Sigmoid colon (tissue), 7 donors: ENCODE results near the gene RSPRY1. TPM values are rescaled to one million over a fixed set of nuclear protein-coding genes. Genes with fewer than 3 reads are reported as not detected.

Experiments
- DNase-seq: peaks from one replicate; pipeline ENCODE4 v3.0.0-alpha.2; 2019
- H3K27ac ChIP-seq, 4 donors: fragments of 200-600 bp; sonication (generic); one replicate each; pipeline ENCODE4 v1.5.1; 2016 to 2019; ENCODE audit warnings: mild to moderate bottlenecking in 1 of 4
- H3K27me3 ChIP-seq, 3 donors: fragments of 200-600 bp; sonication (generic); one replicate each; pipeline ENCODE4 v1.5.1; 2019; ENCODE audit warnings: mild to moderate bottlenecking in 1 of 3
- H3K36me3 ChIP-seq, 4 donors: fragments of 200-600 bp; sonication (generic); one replicate each; pipeline ENCODE4 v1.5.1; 2016 to 2019
- H3K4me1 ChIP-seq, 4 donors: fragments of 200-600 bp; sonication (generic); one replicate each; pipeline ENCODE4 v1.5.1; 2017 to 2019
- H3K4me3 ChIP-seq, 4 donors: fragments of 200-600 bp; sonication (generic); one replicate each; pipeline ENCODE4 v1.5.1; 2017 to 2019; ENCODE audit warnings: mild to moderate bottlenecking in 2 of 4, moderate library complexity in 1 of 4
- H3K9me3 ChIP-seq, 4 donors: fragments of 200-600 bp in 3 of 4; sonication (generic) in 3 of 4; one replicate each; pipeline versions ENCODE4 v1.5.1 to v1.6.1; 2013 to 2019
- EP300 ChIP-seq, 4 donors: sonication (generic); formaldehyde crosslinking; IDR thresholded peaks; one replicate each; pipeline ENCODE4 v1.6.1; 2017; ENCODE audit warnings: antibody characterized with exemption in 4 of 4
- POLR2A ChIP-seq, 2 donors: fragments of 450-650 bp; IDR thresholded peaks; one replicate each; pipeline ENCODE4 v1.6.1; 2016; ENCODE audit warnings: antibody characterized with exemption in 2 of 2, mild to moderate bottlenecking in 2 of 2, moderate library complexity in 2 of 2
- POLR2AphosphoS5 ChIP-seq, 4 donors: sonication (generic); formaldehyde crosslinking; IDR thresholded peaks; one replicate each; pipeline ENCODE4 v1.6.1; 2017; ENCODE audit warnings: antibody characterized with exemption in 4 of 4
- WGBS, 2 donors: extraction: QIAGEN DNeasy Blood & Tissue Kit; methylation state at CpG; one replicate each; pipeline ENCODE4 v1.1.7; 2013; 5-methylcytosine and 5-hydroxymethylcytosine counted together
- intact Hi-C: fragments of 100-400 bp; cut with DNase I; formaldehyde crosslinking; loops from one replicate; pipeline ENCODE4 v1.15.1; 2023
- polyA plus RNA-seq, 3 donors: library from polyadenylated mRNA; stranded (reverse); fragments of 200-250 nt; gene quantifications; one replicate each; pipeline ENCODE4 v1.2.3, GENCODE V29; 2013
- total RNA-seq, 4 donors: library from RNA; depleted of rRNA; stranded (reverse); fragments of >200 nt; gene quantifications; one replicate each; pipeline ENCODE4 v1.1.0, GENCODE V29; 2016
- TF ChIP-seq, protein P1 (sequence below), 4 experiments: fragments of 450-650 bp in 3 of 4; fragments of 200-600 bp in 1 of 4; IDR thresholded peaks; one replicate each; pipeline ENCODE4 v1.5.1; 2016 to 2019; ENCODE audit warnings: antibody characterized with exemption in 4 of 4, mild to moderate bottlenecking in 3 of 4, moderate library complexity in 2 of 4
- donor health status: healthy with polysubstance abuse.
- donor health status: Bipolar disorder and iron deficiency.
- donor health status: healthy.

The RSPRY1 gene
- total and polyA plus RNA-seq, 7 donors, result 12.6 to 42.7 (median 30.6) TPM

DNA sequence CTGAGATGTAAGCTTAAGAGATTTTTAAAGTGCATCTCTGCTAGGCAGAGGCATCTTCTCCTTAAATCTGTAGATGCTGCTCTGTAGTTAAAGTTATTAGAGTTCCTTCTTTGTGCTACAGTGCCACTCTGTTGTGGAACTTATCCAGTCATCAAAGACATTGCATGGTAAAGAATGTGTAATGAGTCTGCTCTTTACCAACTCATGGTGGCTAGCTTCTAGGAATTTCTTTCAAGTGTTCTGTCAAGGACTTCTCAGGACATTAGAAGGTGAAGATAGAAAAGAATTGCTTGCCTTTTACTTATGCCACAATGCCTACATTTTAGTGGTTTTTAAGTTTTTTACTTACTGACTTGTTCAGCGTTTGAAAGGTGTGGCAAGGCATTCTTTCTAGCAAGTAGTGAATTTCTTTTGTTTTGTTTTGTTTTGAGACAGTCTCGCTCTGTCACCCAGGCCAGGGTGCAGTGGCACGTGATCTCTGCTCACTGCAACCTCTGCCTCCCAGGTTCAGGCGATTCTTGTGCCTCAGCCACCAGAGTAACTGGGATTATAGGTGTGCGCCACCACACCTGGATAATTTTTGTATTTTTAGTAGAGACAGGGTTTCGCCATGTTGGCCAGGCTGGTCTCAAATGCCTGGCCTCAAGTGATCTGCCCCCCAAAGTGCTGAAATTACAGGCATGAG lies 38.7 kb downstream of the RSPRY1 start:
- Histone ChIP-seq H3K4me1 (no peaks in the 10 kb centered on the region), H3K27ac (no peak overlapping the region), H3K27me3 (no peaks in the 10 kb centered on the region), H3K36me3 (peaks cover 6 to 95% (median 53%) of the 10 kb centered on the region in 4 donors), H3K4me3 (no peak overlapping the region), H3K9me3 (no peaks in the 10 kb centered on the region)
- DNase-seq, result no peak
- 96% methylated on average over 6 of the region's 6 CpGs for WGBS, 2 donors
- intact Hi-C loops, result no loop called here
- no peak for TF ChIP-seq POLR2AphosphoS5 (IDR thresholded peaks at IDR 0.05)
- no peak for TF ChIP-seq POLR2A (IDR thresholded peaks at IDR 0.05)
- TF ChIP-seq, protein P1, sequence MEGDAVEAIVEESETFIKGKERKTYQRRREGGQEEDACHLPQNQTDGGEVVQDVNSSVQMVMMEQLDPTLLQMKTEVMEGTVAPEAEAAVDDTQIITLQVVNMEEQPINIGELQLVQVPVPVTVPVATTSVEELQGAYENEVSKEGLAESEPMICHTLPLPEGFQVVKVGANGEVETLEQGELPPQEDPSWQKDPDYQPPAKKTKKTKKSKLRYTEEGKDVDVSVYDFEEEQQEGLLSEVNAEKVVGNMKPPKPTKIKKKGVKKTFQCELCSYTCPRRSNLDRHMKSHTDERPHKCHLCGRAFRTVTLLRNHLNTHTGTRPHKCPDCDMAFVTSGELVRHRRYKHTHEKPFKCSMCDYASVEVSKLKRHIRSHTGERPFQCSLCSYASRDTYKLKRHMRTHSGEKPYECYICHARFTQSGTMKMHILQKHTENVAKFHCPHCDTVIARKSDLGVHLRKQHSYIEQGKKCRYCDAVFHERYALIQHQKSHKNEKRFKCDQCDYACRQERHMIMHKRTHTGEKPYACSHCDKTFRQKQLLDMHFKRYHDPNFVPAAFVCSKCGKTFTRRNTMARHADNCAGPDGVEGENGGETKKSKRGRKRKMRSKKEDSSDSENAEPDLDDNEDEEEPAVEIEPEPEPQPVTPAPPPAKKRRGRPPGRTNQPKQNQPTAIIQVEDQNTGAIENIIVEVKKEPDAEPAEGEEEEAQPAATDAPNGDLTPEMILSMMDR (IDR thresholded peaks at IDR 0.05), result no peak
- no peak for TF ChIP-seq EP300 (IDR thresholded peaks at IDR 0.05)

DNA sequence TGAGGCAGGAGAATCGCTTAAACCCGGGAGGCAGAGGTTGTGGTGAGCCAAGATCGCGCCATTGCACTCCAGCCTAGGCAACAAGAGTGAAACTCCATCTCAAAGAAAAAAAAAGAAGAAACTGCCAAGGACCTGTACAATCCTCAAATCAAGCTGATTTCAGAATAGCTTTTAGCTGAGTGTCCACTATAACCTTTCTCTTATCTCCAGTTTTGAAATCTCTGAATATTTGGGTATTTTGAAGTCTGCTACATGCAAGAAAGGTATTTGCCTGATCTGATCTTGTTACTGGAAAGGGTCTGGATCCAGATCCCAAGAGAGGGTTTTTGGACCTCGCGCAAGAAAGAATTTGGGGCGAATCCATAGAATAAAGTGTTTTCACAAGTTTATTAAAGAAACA lies 39.8 kb downstream of the RSPRY1 start:
- Histone ChIP-seq H3K4me1 (no peaks in the 10 kb centered on the region), H3K9me3 (no peaks in the 10 kb centered on the region), H3K27ac (no peak overlapping the region), H3K4me3 (no peak overlapping the region), H3K27me3 (no peaks in the 10 kb centered on the region), H3K36me3 (peaks cover 10 to 99% (median 55%) of the 10 kb centered on the region in 4 donors)
- TF ChIP-seq POLR2A (IDR thresholded peaks at IDR 0.05) (no peak), EP300 (IDR thresholded peaks at IDR 0.05) (no peak), POLR2AphosphoS5 (IDR thresholded peaks at IDR 0.05) (no peak)
- TF ChIP-seq, protein P1 (IDR thresholded peaks at IDR 0.05), result no peak
- WGBS, 2 donors, result 97 to 99% methylated on average over 7 of the region's 7 CpGs
- no peak for DNase-seq
- intact Hi-C loops, result no loop called here

DNA sequence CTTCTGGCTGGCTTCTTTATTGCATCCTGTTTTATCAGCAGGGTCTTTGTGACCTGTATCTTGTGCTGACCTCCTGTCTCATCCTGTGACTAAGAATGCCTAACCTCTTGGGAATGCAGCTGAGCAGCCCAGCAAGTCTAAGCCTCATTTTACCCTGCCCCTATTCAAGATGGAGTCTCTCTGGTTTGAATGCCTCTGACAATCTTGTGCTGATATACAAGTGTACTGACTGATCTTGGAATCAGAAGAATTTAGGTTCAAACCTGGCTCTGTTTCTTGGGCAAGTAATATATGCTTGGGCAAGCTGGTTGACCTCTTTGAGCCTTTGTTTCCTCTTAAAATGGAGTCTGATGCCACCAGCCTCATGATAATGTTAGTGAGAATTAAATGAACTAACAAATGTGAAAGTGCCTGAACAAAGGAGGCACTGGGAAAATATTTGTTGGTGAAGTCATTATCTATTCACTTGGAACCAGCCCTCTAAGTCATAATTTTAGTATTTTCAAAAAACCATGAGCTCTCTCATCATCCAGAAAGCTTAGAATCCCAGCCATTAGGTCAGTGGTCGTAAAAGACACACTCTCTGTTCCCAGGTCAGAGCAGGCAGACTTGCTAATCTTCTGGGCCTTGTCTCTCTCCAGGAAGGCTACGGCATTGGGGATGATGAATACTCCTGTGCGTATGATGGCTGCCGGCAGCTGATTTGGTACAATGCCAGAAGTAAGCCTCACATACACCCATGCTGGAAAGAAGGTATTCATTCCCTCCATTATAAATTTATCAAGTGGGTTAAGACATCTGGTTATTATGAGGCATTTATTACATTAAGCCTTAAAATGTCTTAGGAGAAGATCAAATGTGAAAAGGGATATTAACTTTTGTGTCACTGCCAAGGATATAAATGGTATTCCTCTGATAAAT lies 40.8 kb downstream of the RSPRY1 start:
- TF ChIP-seq EP300 (IDR thresholded peaks at IDR 0.05) (no peak), POLR2AphosphoS5 (IDR thresholded peaks at IDR 0.05) (no peak), POLR2A (IDR thresholded peaks at IDR 0.05) (no peak)
- TF ChIP-seq, protein P1 (IDR thresholded peaks at IDR 0.05), result no peak
- no peak overlapping the region for H3K4me3 ChIP-seq
- intact Hi-C loops, result no loop called here
- no peak overlapping the region for H3K27ac ChIP-seq
- WGBS, 2 donors, result 96% methylated on average over 4 of the region's 4 CpGs
- no peaks in the 10 kb centered on the region for H3K9me3 ChIP-seq
- H3K36me3 ChIP-seq, result peaks cover 11 to 99% (median 55%) of the 10 kb centered on the region in 4 donors
- H3K27me3 ChIP-seq, result no peaks in the 10 kb centered on the region
- DNase-seq, result no peak
- no peaks in the 10 kb centered on the region for H3K4me1 ChIP-seq

DNA sequence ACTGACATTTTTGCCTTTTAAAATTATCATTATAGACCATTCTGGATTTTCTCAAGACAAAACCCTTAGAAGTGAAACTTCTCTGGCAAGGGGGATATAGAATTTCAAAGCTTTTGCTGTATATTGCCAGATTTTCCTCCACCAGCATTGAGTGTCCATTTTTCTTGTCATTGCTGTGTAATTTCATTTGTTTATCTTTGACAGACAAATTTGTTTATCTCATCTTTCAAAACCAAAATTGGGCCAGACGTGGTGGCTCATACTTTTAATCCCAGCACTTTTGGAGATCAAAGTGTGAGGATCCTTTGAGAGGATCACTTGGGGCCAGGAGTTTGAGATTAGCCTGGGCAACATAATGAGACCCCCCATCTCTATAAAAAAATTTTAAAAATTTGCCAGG lies 43.0 kb downstream of the RSPRY1 start:
- Histone ChIP-seq H3K36me3 (peaks cover 30 to 99% (median 71%) of the 10 kb centered on the region in 4 donors), H3K9me3 (no peaks in the 10 kb centered on the region), H3K27me3 (no peaks in the 10 kb centered on the region), H3K4me1 (no peaks in the 10 kb centered on the region), H3K27ac (no peak overlapping the region), H3K4me3 (no peak overlapping the region)
- intact Hi-C loops, result no loop called here
- WGBS, 2 donors, result 74 to 91% methylated on average over 1 of the region's 1 CpG
- no peak for DNase-seq
- TF ChIP-seq POLR2A (IDR thresholded peaks at IDR 0.05) (no peak), EP300 (IDR thresholded peaks at IDR 0.05) (no peak), POLR2AphosphoS5 (IDR thresholded peaks at IDR 0.05) (no peak)
- TF ChIP-seq, protein P1 (IDR thresholded peaks at IDR 0.05), result no peak
